K562 (cell line): ENCODE data around the gene KCNJ11. TPM values are rescaled to one million over a fixed set of nuclear protein-coding genes. Genes with fewer than 3 reads are reported as not detected.
A peak's percentile ranks its signal among the peaks of the same experiment; 100 is the strongest.

Experiments used
- MNT ChIP-seq, 2 experiments: fragments of 450-650 bp; conservative IDR thresholded peaks; 2 replicates each; pipeline ENCODE4 v1.6.1; 2017; ENCODE audit warnings: mild to moderate bottlenecking in 2 of 2, moderate library complexity in 2 of 2
- NR2C1 ChIP-seq, 2 experiments: fragments of 450-650 bp; IDR thresholded peaks; 2 replicates each; pipeline ENCODE4 v1.6.1; 2017; ENCODE audit warnings: mild to moderate bottlenecking in 2 of 2, antibody characterized with exemption in 1 of 2, inconsistent platforms in 1 of 2, missing compliant biosample characterization in 1 of 2, missing genetic modification characterization in 1 of 2
- RAD21 ChIP-seq, 2 experiments: fragments of 250-450 bp in 1 of 2; fragments of 450-650 bp in 1 of 2; sonication (Bioruptor Pico) in 1 of 2; formaldehyde crosslinking in 1 of 2; IDR thresholded peaks in 1 of 2; conservative IDR thresholded peaks in 1 of 2; 2 replicates each; pipeline versions ENCODE4 v1.4.0 to v1.8.0; 2020 to 2022; ENCODE audit warnings: mild to moderate bottlenecking in 2 of 2, moderate library complexity in 1 of 2
- SMARCE1 ChIP-seq: fragments of 450-650 bp; IDR thresholded peaks from 2 replicates; pipeline ENCODE4 v1.7.1; 2016; ENCODE audit warnings: mild to moderate bottlenecking
- TFE3 ChIP-seq: fragments of 450-650 bp; formaldehyde crosslinking; IDR thresholded peaks from 2 replicates; pipeline ENCODE4 v1.4.0; 2020; ENCODE audit warnings: mild to moderate bottlenecking, mixed read lengths
- ZNF395 ChIP-seq: fragments of 200-800 bp; sonication (Bioruptor generic); IDR thresholded peaks from 2 replicates; pipeline ENCODE4 v1.6.1; 2017; ENCODE audit warnings: missing genetic modification characterization, missing compliant biosample characterization
- ZNF695 ChIP-seq: fragments of 450-650 bp; formaldehyde crosslinking; IDR thresholded peaks from 2 replicates; pipeline ENCODE4 v1.4.0; 2020; ENCODE audit warnings: mild to moderate bottlenecking, moderate library complexity
- polyA plus RNA-seq, 8 experiments: library from polyadenylated mRNA; depleted of rRNA in 4 of 8; stranded (reverse) in 5 of 8; unstranded in 3 of 8; fragments of >200 nt; fragmentation: Nextera tagmentation in 2 of 8; fragmentation: Illumina TruSeq in 1 of 8; extraction: Ambion mirVana in 2 of 8; extraction: Trizol in 1 of 8; gene quantifications; 2 replicates each; pipeline versions ENCODE4 v1.2.1 to v1.2.3, GENCODE V29; 2011 to 2014; ENCODE audit warnings: inconsistent platforms in 1 of 8, missing spikeins in 1 of 8
- total RNA-seq, 7 experiments: library from RNA; depleted of rRNA in 6 of 7; stranded (reverse); fragments of >200 nt in 6 of 7; fragmentation: Illumina TruSeq in 2 of 7; extraction: Trizol in 2 of 7; gene quantifications; 2 replicates each; pipeline versions ENCODE4 v1.2.1 to v1.2.3, GENCODE V29; 2011 to 2021; ENCODE audit warnings: low replicate concordance in 1 of 7

The KCNJ11 gene
- total and polyA plus RNA-seq, 9 of the 15 experiments (the other 6 are each of a cell fraction or from before 2014, with no cell fraction given), result 0.54 to 3.7 (median 0.86) TPM; not detected in 2

GRCh38 chr11:17354601-17354991 is 33.9 kb downstream of the KCNJ11 start (continued):
- TF ChIP-seq ZNF395 (CRISPR knock-in tag), result peak; percentile 48; the same call in 1 of the 2 replicates
- no peak for TF ChIP-seq TFE3 (CRISPR knock-in tag)
- peak in 1 of 2 experiments; percentile 34; a peak in 2 of 4 replicates for TF ChIP-seq RAD21 (CRISPR knock-in tag; conservative IDR thresholded peaks at IDR 0.05 in 1 of 2, IDR thresholded peaks at IDR 0.05 in 1 of 2)
- TF ChIP-seq SMARCE1, result no peak
- no peak for TF ChIP-seq ZNF695 (CRISPR knock-in tag)
- no peak for TF ChIP-seq NR2C1 (IDR thresholded peaks at IDR 0.05)
- TF ChIP-seq NR2C1 (tag; IDR thresholded peaks at IDR 0.05), result 0 out of 2 replicates have a peak, but pooled peaks have one; percentile 33
- TF ChIP-seq MNT (conservative IDR thresholded peaks at IDR 0.05), result 0 out of 4 replicates have a peak, but pooled peaks of 1 of the 2 experiments have one; percentile 11
